Brain pericyte (primary cell): ENCODE data around the gene P2RX5.
"Not testable (repeated sequence)": the region's sequence is repeated elsewhere in the genome, so short reads cannot be mapped to it uniquely, and the experiment has no call there.

Experiments used
- DNase-seq: peaks from one replicate; pipeline ENCODE4 v3.0.0-alpha.2; 2012; ENCODE audit warnings: low read depth, low spot score

P2RX5 gene

DNA sequence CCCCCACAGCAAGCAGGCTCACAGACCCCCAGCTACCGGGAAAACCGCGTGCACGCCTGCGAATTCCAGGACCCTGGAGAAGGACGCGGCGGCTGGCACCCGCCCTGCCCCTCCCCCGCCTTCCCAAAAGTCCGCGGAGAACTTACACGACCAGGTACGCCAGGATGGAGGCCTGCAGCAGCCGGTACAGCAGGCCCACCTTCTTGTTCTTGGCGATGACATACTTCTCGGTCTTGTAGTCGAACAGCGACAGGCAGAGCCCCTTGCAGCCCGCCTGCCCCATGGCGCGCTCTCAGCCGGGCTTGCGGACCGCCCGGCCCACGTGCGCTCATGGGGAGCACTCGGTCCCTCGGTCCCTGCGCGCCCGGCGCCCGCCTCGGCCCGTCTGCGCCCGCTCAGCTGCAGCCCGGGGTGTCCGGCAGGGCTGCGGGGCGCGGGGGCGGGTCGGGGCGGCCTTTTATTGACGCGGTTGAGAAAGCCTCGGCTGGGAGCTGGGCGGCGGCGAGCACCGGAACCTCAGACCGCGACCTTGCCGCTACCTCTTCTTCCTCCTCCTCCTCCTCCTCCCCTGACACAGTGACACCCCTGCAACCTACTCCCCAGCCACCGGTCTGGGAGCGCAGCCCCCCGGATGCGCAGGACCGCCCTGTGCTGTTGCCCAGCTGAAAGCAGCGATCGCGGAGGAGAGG, at the start of gene P2RX5:
Gene P2RX5 (minus strand): TSS at position 433 of the 689 bp plus-strand sequence. CDS start 150 bp downstream, at position 283.
- no peak for DNase-seq

- no peak for DNase-seq
Observed at GRCh38 chr17:3745071-3745470, 49.1 kb upstream of the P2RX5 start.

DNA sequence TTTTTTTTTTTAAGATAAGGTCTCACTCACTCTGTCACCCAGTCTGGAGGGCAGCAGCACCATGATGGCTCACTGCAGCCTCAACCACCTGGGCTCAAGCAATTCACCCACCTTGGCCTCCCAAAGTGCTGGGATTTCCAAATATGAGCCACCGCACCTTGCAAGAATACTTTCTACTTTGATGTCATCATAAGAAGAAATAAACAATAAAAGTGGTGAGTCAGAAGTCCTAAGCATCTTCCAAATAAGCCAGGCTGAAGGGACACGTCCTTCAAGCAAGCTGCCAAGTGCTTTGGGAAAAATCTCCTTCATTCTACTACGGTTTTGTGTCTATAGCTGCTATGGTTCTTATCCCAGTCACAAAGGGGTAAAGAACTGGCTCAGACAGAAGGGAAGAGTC, 48.1 kb upstream of the P2RX5 start:
- no peak for DNase-seq

- no peak for DNase-seq
Observed at GRCh38 chr17:3740611-3741073, 44.7 kb upstream of the P2RX5 start.

DNA sequence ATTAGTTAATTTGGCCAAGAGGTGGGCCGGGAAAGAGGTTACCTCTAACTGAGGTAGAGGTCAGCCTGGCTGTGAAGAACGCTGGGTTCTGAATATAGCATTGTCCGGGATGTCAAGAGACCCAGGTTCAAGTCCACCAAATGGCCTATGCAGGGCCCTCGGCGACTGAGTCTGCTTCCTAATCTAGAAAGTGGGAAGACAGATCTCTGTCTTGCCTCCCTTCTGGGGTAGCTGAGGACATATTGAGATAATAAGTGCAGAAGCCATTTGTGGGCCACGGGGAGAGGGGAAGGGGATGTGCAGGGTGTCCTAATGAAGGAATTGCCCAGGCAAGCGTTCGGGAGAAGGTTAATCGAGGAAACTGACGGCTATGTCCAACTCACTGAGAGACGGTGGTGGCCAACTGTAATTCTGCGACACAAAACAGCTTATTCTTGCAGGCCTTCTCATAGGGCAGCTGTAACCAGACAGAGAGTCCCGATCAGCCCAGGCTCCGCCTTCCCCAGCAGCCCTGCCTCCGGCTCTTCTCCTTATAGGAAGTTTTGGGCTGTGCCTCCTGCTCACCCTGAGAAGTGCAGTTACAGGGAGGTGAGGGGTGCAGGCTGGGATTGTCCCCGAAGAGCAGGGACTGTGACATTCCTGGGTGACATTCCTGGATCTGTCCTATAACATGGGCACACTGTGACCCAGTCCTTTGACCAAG, 43.6 kb upstream of the P2RX5 start:
- DNase-seq = no peak

- DNase-seq = no peak
Observed at GRCh38 chr17:3738562-3739295, 42.8 kb upstream of the P2RX5 start.

GRCh38 chr17:3735515-3735914, 39.6 kb upstream of the P2RX5 start:
- no peak for DNase-seq

- DNase-seq = not testable (repeated sequence)
Observed at GRCh38 chr17:3734911-3735276, 38.9 kb upstream of the P2RX5 start.

GRCh38 chr17:3732210-3732621, 36.3 kb upstream of the P2RX5 start:
- no peak for DNase-seq

DNA sequence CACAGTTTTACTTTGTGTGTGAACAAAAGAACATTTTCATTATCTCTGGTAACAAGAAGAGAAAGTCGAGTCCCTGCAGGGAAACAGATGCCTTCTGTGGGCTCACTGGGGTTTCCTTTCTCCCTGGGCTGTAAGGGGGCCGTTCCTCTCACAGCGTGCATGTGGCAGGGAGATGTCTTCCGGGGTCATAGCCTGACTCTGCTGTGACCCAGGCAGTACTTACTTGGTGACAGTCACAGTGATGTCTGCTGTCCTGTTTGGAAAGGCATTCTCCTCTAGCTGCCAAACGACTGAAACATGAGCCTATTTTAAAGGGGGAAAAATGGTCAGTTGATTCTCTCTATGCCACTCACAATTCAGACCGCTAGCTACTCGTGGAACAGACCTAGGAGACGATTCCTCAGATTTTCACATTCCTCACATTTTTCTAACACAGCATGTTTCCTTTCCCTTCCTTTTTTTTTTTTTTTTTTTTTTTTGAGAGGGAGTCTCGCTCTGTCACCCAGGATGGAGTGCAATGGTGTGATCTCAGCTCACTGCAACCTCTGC, 35.0 kb upstream of the P2RX5 start:
- DNase-seq = no peak

- no peak for DNase-seq
Observed at GRCh38 chr17:3729881-3730280, 33.9 kb upstream of the P2RX5 start.

GRCh38 chr17:3728099-3728498, 32.1 kb upstream of the P2RX5 start:
- not testable (repeated sequence) for DNase-seq

- no peak for DNase-seq
Observed at GRCh38 chr17:3727041-3727440, 31.1 kb upstream of the P2RX5 start.

DNA sequence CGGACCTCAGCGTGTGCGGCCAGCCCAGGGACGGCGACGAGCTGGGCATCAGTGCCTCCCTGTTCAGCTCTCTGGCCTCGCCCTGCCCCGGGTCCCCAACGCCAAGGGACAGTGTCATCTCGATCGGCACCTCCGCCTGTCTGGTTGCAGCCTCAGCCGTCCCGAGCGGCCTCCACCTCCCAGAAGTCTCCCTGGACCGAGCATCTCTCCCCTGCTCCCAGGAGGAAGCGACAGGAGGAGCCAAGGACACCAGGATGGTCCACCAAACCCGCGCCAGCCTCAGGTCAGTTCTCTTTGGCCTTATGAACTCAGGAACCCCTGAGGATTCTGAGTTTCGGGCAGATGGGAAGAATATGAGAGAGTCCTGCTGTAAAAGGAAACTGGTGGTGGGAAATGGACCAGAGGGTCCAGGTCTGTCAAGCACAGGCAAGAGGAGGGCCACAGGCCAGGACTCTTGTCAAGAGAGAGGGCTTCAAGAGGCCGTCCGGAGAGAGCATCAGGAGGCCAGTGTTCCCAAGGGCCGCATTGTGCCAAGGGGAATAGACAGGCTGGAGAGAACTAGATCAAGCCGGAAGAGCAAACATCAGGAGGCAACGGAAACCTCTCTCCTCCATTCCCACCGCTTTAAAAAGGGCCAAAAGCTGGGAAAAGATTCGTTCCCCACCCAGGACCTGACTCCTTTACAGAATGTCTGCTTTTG, 28.6 kb upstream of the P2RX5 start:
- no peak for DNase-seq

- peak; percentile 59 for DNase-seq
Observed at GRCh38 chr17:3723556-3724377, 27.8 kb upstream of the P2RX5 start, which contains the start of gene HASPIN. TSS of gene HASPIN (plus strand) at chr17:3723903. CDS start at chr17:3723936, 33 bp downstream.

GRCh38 chr17:3723188-3723555, 27.2 kb upstream of the P2RX5 start:
- DNase-seq = no peak

- DNase-seq = no peak
Observed at GRCh38 chr17:3722716-3723115, 26.8 kb upstream of the P2RX5 start.

DNA sequence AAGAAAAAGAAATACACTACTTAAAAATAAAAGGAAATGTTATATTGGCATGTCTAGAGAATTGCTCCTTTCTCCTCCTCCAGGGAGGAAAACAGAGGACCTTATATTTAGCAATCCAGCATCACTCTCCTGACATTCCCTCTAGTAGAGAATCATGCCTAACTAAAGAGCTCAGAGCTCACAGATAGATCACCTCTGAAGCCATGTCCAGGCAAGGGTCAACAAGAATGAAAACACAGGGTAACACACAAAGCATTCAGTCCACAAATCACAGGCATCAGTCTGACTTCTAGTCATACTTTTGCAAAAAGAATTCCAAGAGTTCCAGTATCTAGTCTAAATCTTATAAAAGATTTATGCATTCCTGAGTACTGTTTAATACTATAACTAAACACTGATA, 23.3 kb upstream of the P2RX5 start:
- no peak for DNase-seq

DNA sequence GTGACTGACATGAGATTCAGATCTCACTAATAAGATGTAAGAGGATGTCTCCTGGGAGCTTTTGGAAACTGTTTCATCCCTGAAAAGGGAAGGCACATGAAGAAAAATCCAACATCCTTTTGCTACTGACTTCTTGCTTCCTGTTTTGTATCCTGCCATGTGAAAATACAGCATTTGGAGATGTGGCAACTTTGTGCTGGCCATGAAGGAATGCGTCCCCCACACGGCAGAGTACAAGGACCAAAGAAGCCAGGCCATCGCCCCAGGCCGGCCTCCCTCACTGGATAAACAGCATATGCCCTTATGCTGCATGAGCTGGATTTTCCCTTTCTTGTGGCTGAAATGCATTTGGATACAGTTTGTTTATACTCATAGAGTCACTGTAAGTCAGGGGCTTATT, 22.2 kb upstream of the P2RX5 start:
- no peak for DNase-seq

DNA sequence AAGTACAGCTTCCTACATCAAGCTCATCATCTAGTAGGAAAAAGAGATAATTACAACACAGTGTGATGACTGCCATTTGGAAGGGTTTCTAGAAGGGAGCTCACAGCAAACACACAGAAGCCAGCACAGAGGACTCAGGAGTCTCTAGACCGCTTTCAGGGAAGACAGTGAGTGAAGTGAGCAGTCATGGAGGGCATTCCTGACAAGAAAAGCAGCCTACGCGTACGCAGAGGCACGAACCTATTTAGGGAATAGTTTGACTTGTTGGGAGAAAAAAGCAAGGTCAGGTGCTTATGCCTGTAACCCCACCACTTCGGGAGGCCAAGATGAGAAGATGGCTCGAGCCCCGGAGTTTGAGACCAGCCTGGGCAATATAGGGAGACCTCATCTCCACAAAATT, 19.3 kb upstream of the P2RX5 start:
- DNase-seq = no peak
